HG03064 (cell line): ENCODE data around the gene PIK3C2A.

ENCODE experiments used
- ATAC-seq: cut with Tn5 transposase; IDR thresholded peaks from one replicate; pipeline ENCODE4 v1.9.1; 2021; ENCODE audit warnings: low read depth; ENCODE audit not compliant: unreplicated experiment

The PIK3C2A gene

DNA sequence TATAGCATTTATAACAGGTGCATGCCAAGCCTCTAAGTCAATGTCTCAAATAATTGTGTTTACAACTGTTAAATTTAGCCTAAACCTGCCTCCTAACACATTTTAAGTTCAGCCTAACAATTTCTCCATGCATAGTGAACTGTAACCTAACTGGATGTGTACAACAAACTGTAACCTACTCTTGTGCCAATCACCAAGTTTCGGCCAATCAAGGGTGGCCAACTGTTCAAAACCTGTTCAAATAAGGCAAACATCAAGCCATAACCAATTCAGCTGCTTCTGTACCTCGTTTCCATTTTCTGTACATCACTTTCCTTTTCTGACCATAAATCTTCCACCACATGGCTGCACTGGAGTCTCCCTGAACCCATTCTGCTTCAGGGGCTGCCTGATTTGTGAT is 45.4 kb downstream of the PIK3C2A start:
- ATAC-seq = no peak

DNA sequence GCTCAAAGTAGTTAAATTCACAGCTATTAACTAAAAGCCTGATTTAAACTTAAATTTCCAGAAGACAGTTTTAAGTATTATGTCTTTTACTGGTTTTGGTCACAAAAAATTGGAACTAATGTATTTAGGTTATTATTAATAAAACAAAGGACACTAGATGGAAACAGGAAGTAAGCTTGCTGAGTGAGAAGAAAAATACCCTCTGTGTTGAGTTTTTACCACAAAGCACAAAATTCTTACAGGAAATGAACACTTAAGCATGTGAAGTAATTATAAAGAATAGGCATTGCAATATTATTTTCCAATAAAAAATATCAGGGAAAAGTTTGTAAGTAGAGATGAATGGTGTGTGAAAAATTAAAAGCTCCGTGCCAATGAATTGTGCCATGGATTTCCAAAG is 46.3 kb downstream of the PIK3C2A start:
- no peak for ATAC-seq

- no peak for ATAC-seq
These were observed 48.3 kb downstream of the PIK3C2A start for GRCh38 chr11:17159441-17159840.
